Loucy (cell line): ENCODE data around the gene CDH8.

ENCODE experiments used
- CTCF ChIP-seq: fragments of 200-600 bp; sonication (generic); conservative IDR thresholded peaks from 2 replicates; pipeline ENCODE4 v1.5.1; 2014; ENCODE audit warnings: mild to moderate bottlenecking, antibody characterized with exemption, low read length
- EZH2phosphoT487 ChIP-seq: fragments of 200-600 bp; IDR thresholded peaks from 2 replicates; pipeline ENCODE4 v1.6.1; 2018; ENCODE audit warnings: antibody characterized with exemption, mild to moderate bottlenecking, moderate library complexity, borderline replicate concordance

- no peak for TF ChIP-seq CTCF
- no peak for TF ChIP-seq EZH2phosphoT487
Measured at GRCh38 chr16:61890386-61890785, 145.9 kb downstream of the CDH8 start.
